Fibroblast of skin of back (primary cell): ENCODE measurements around the gene FFAR3.

ENCODE experiments used
- DNase-seq: peaks from one replicate; pipeline ENCODE4 v3.0.0-alpha.2; 2013

Gene FFAR3

GRCh38 chr19:35404879-35405622, 46.8 kb downstream of the FFAR3 start:
- DNase-seq, result peak; percentile 71

- DNase-seq, result no peak
Observed at GRCh38 chr19:35407619-35408018, 49.4 kb downstream of the FFAR3 start.

- no peak for DNase-seq
Observed at GRCh38 chr19:35408284-35409171, 50.3 kb downstream of the FFAR3 start.

- DNase-seq, result no peak
Observed at GRCh38 chr19:35409191-35409590, 50.9 kb downstream of the FFAR3 start.
